ENCODE data around the gene HGFAC.
"Not testable (repeated sequence)": the region's sequence is repeated elsewhere in the genome, so short reads cannot be mapped to it uniquely, and the experiment has no call there.

Gene HGFAC

DNA sequence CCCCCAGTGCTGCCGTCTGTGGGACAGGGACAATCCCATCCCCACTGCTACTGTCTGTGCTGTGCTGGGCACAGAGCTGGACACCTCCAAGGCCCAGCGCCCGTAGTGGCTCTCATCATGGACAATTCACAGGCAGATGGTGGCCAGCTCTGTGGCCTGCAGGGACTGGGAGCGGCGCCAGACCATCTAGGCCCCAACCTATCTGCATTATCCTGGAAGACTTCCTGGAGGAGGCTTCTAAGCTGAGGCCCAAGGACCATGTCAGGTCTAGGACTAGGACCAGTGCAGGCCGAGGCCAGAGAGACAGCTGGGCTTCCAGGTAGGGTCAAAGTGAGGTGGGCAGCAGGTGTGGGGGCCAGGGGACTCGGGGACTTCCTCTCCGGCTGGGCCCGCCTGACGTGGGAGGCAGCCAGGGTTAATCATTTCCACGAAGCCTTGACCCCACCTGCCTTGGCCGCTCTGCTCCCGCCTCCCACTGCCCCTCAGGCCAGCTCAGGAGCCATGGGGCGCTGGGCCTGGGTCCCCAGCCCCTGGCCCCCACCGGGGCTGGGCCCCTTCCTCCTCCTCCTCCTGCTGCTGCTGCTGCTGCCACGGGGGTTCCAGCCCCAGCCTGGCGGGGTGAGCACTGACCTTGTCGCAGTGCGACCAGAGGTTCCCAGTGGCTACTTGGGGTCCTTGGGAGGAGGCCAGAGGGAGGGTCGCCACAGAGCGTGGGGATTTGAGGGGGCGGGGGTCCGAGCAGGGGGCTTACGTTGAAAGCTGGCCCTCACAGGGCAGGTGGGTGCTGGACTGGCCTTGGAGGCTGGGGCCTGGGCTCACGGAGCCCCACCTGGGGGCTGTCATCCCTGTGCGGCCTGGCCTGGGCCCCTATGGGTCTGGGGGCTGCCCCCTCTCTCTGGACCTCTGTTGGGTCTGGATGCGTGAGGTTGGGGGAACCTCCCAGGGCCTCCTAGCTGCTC, at the start of gene HGFAC:
HGFAC (plus strand) TSS at position 468 of the 959 bp plus-strand sequence; CDS start at position 502, 34 bp downstream.
- DNase-seq, result no peak

DNA sequence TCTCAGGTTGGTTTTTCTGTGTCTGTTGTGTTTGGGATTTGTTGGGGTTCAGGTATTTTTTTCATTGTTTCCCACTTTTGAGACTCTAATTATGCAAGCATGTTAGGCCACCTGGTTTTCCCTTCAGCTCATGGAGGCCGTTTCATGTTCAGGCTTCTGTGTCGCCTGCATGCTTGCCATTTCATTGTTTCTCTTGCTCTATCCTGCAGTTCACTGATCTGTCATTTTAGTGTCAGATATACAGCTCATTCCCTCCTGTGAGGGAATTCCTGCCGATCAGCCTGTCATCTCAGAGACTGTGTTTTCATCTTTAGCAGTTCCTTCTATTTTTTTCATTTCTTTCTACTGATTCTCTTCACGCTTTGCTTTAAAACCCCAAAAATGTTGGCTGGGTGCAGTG, 49.4 kb upstream of the HGFAC start:
- no peak for DNase-seq

DNA sequence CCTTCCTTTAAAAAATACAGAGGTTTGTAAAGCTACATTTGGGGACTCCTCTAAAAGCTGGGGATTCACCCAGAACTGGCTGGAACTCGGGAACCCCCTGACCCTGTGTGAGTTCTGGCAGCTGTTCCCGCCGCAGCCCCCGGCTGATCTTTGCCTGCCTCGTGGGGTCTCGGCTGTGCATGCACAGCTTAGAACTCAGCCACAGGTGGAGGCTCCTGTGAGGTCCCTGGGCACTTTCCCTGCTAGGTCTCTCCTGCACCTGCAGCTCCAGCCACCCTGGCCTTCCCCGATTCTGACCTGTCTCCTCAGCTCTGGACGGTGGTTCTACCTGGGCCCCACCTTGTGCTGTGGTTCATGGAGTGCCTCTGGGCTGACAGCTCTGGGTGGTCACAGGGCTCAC, 48.6 kb upstream of the HGFAC start:
- no peak for DNase-seq

DNA sequence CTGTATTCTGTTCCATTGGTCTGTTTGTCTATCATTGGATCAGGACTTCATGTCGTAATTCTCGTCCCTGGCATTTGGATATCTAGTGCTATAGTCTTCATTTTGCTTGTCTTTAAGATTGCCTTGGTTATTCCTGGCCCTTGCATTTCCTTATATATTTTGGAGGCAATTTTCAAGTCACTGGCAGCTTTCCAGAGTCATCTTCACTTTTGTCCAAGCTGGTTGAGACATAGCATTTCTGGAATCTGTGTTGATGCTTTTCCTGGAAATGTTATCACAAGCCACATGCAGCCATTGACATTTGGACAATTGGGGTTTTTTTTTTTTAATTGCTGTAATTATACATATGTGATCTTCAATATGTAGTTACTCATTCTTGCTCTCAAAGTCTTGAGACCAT, 45.2 kb upstream of the HGFAC start:
- no peak for DNase-seq

DNA sequence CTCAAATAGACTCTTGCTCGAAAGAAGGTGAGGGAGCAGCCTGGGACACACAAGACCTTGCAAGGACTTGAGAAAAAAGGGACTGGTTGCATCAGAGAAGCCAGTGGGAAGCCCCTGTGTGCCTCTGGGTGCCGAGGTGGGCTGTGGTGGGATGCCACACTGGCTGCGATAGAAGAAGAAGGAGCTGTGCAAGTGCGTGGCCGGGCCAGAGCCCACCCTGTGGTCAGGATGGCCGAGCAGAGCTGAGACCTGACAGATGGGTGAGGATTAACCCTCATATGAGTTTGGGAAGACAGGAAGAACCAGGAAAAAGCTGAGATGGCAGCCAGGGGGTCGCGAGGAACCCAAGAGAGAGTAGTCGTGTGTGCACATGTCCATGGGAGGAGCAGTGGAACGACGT, 44.6 kb upstream of the HGFAC start:
- DNase-seq, result no peak

DNA sequence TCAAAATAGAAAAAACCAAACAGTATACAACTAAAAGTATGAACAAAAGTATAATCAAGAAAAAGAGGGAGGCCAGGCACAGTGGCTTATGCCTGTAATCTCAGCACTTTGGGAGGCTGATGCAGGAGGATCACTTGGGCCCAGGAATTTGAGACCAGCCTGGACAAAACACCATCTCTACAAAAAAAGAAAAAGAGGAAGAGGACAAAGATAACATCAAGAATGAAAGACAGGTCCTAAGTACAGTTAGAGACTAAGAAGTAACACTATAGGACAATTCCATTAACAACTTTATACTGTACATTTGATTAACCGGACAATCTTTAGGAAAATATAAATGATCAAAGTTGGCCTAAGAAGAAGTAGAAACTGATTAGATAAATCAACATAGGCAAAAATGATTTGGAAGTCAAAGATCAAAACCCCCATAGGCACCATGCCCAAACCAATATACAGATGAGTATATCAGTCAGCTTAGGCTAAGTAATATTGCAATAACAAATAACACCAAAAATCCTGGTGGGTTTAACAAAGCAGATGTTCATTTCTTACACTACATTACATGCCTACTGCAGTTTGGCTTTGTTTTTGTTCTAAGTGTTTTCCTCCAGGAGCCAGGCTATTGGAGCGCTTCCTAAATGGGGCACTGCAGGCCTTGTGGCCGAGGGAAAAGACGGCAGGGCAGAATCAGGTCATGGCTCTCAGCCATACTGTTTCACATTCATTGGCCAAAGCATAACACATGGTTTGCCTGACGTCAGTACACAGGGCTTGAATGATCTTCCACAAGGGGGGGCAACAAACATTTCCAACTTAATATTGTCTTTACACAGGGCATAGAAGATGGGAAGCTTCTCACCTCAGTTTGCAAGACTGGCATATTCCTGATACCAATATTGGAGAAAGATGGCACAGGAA, 42.2 kb upstream of the HGFAC start:
- DNase-seq, result no peak

DNA sequence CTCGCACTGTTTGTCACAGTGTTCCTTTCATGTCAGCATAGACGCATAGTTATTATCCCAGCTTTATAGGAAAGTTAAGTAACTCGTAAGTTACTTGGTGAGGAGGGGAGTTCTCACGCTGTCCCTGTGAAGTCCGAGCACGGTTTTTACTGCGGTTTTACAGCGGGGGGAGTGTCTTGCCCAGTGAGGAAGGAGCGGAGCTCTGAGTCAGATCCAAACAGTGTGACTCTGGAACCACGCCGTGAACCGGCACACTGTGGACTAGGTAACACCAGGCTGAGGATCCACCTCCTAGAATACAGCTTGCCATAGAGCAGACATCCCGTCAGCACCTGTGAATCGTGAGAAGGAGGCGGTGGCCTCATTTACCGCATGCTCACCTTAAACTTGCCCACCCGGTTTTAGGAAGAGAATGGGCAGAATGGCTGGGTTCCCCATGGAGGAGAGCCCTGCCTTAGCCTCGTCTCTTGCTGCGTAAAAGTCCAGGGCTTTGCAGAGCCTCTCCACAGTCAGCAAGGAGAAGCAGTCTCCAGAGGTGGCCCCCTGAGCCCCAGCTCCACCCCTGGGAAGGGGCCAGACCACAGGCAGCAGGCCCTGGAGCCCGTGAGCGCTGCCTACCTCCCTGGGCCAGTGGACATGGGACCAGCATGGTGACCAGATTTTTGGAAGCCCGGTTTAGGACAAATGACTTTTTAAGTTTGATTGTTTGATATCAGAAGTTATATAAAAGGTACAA, 40.2 kb upstream of the HGFAC start:
- DNase-seq, result no peak

DNA sequence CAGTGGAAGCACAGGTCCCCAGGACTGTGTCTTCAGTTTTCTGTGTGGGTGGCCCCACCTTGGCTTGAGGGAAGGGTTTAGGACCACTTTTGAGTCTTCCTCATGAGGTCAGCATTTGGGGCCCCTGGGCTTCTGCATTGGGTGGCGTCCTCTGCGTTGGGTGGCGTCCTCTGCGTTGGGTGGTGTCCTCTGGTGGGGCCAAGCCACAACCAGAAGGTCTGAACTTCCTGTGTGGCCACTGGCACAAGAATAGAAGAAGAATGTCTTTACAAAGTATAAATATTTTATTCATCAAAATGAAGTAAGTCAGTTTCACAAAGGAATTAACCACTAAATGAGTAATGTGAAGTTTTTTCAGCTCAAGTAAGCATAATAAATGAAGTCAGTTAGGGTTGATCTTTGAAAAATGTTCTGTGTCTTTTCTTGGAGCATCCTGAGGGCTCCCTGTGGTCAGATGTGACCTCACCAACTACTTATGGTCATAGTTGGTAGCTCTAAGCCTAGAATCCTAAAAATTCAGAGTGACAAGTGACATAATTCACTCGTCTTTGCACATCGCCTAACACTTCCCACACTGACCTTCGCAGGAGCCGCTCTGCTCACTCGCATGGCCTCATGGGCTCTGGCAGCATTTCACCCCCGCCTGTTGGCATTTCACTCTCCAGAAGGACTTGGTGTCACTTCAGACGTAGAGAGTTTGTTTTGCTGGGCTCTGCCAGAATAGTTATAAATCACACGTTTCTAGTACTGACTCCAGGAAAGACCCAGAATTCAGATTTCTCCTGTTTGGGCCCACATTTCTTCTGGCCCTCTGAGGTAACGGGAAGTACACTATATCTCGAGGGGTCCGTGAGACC, 39.0 kb upstream of the HGFAC start:
- no peak for DNase-seq

DNA sequence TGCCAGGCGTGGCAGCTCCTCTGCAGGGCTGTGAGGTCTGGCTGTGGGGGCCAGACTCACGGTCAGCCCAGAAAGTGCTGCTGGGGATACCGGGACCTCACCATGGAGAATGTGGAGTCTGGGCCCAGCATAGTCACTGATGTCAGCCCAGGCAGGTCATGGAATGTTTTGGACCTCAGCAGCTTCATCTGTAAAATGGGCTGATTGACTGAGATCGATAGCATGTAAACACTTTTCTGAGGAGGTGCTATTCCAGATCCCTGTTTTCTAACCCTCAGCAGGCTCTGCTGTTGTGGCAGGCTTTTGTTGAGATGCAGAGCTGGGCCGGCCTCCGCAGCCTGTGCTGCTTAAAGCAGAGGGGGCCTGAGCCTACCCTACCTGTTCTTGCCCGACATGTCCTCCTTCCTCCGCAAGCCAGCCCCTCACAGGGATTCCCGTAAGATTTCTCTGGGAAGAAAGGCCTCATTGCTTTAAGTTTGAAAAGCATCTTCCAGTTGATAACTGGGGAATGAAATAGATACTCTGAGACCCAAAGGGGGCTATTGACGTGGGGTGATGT, 38.3 kb upstream of the HGFAC start:
- no peak for DNase-seq

DNA sequence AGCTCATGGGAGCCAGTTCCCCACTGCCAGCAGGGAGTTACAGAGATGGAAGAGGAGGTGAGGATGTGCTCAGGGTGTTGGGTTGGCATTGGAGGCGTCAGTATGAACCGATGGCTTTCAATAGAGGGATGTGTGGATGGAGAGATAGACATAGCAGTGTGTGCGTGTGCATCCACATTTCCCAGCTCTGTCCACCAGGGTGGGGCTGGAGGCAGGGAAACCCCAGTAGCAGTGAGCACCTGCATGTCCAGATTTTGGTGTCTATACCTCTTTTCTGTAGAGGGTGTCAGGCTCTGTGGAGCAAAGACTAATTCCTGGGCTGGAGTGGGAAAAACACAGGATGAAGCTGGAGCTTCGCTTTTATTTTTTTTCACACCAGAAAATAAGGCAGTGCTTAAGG, 37.2 kb upstream of the HGFAC start:
- no peak for DNase-seq

DNA sequence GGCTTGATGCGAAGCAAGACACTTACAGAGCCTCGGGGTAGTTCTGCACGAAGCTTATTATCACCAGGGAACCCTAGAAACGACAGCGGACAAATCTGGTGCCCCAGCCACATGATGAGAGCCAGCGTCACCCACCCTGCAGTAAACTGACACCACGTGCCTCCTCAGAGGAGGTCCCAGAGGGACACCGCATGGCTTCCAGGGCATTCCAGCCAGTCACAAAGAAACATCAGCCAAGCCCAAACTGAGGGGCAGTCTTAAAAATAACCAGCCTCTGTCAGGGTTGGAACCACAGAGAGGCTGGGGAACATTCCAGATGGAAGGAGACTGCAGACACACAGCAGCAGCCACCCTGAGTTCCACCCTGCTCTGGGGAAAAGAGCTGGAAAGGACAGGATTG, 36.6 kb upstream of the HGFAC start:
- DNase-seq, result no peak

DNA sequence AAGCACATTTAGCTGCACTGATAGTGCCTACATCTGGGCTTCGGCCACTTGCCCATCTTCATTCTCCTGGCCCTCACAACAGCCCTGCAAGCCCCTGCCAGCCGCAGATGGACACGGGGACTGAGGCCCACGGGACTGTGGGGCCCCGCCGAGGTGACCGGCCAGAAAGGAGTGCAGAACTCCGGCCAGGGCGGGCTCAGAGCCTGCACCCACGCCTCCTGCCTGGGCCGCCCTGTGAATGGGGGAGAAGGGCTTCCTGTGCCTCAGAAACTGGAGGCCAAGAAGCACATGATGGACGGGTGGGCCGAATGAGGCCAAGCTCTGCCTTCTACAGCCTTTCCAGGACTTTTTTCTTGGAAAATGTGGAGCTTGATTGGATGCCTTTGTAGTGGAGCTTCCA, 35.7 kb upstream of the HGFAC start:
- no peak for DNase-seq

DNA sequence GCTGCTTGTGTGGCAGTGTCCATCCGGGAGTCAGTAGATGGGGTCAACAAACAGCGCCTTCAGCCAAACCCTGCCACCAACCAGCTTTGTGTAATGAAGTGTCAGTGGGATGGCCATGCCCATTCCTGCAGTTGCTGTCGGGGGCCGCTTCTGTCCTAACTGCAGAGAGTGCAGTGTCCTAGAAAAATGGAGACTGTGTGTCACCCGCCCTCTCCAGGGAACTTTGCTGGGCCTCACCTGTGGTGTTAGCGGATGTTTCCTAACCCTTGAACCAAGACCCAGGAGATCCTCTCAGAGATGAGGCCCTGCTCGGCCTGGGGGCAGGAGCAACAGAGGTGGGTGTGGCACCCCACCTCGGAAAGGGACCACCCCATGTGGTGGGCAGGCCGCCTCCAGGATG, 35.3 kb upstream of the HGFAC start:
- no peak for DNase-seq

DNA sequence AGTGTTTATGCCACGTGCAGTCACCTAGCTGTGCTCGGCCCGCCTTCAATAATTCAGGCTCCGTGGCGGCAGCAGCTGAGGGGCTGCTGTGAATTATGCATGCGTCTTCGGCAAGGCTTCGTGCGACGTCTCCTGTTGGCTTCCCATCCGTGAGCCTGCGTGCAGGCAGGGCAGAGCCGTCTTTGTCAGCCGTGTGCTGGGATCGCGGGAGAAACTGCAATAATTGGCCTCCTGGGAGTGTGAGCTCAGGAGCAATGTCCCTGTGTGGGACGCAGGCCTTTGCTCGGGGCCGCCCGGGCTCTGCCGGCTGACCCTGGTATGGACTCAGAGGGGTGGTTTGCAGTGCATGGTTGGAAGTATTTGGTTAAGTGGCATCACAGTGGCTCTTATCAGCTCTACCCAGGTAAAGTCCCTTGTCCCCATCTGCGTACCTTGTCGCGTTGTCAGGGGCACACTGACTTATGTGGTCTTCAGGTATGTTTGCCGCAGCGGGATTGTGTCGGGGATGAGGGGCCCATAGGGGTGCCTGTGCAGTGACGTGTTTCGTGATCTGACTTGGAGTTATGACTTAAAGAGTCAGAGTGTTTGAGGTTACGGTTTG, 34.5 kb upstream of the HGFAC start:
- DNase-seq, result no peak

DNA sequence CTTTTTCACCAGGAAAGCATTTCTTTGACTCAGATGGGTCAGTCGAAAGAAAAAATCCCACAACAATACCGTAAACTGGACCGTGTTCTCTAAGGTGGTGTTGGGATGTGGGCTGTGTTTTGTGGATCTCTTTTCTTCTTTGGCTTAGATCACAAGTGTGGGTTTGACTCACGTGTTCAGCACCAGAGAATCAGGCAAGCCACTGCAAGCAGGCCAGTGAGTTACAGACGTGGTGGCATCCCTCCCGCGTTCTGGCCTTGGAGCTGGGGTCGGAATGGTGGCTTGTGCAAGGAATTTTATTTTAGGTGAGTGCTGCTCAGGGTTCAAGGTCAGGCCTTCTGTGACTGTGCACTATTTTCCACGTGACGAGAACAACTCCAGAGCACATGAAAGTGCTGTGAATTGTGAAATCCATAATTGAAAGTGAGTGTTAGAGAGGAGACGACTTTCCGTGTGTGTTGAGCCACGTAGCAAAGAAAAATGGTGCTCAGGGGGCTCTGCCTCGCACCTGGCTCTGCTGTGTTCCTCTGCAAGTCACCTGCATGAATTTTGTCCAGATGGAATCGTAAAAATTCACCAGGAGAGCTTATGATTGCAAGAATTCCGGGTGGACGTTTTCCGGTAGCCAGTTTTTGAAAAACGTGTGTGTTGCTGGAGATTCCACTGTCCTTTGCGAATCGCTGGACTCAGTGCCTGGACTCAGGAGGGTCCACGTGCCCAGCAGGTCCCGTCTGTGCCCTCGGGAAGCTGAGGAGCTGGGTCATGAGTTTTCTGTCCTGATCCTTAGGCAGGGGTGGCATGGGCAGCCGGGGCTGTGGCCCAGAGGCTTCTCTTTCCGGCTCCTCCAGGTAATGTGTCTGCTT, 33.6 kb upstream of the HGFAC start:
- no peak for DNase-seq

DNA sequence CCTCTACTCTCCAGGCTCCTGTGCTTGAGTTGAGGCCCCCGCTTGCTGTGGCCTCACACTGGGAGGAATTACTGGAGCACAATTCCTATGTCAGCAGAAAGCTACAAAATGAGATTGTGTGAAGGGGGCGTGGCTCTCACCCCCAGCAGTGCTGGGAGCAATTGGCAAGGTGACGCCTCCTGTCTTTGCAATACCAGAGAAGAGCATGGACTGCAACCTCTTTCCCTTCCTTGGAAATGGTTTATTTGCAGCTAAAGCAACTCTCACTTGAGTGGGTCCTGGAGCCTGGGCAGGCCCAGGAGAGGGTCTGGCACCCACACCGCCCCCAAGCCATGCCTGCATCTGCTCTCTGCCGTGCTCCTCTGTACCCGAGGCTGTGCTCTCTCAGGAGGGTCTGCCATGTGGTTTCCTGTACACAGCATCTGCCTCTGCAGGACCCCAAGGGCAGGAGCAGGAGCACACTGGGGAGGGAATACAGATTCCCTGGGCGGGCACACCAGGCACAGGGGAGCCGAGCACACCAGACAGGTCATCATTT, 32.9 kb upstream of the HGFAC start:
- DNase-seq, result no peak

DNA sequence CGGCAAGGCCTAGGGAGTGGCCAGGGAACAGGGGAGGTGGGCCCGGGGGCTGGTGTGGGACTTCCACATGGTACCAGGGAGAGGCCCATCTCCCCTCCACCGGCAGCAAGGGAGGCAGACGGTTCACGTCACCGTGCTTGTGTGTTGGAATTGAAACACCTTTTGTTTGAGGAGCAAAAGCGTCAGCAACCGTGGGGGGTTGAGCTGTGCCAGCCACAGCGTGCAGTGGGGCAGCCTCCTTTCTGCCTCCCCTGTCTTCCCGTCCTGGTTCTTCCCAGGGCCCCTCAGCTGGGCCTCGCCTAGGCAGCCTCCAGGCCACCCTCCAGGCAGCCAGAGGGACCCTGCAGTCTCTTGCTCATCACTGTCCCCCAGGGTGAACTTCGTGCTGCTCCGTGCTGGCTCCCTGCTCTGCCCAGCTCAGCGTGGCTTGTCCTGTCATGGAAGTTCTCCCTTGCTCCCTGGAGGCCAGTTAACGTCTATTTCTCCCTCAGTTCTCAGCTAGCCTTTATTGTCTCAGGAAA, 32.1 kb upstream of the HGFAC start:
- no peak for DNase-seq

DNA sequence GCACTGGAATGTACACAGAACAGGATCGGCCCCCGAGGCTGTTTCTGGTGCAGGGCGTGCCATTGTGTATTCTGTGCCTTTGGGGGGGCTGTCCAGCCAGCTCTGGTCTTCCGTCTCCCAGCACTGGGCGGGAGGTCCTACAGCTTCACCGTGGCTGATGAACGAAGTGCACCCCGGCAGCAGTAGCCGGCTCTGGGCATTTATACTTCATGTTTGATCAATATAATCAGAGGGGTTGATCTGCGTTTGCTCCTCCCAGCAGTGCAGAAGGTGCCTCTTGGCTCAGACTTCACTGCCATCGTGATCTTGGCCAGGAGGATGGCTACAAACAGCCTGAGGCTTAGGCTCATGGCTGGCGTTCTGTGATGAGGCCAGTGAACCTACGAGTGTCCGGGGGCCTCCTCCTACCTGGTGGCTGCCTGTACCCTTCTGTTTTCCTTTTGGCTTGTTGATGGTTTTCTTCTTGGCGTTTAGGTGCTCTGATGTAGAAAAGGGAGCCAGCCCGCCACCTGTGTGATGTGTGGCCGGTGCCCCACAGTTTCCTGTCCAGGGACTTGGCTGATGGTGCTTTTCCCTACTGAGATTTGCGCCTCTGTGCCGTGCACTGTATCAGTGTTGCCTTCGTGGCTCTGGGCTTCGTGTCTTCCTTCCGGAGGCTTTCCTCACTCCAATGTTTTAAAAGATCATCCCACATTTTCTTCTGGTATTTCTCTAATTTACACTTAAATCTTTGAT, 31.2 kb upstream of the HGFAC start:
- no peak for DNase-seq

DNA sequence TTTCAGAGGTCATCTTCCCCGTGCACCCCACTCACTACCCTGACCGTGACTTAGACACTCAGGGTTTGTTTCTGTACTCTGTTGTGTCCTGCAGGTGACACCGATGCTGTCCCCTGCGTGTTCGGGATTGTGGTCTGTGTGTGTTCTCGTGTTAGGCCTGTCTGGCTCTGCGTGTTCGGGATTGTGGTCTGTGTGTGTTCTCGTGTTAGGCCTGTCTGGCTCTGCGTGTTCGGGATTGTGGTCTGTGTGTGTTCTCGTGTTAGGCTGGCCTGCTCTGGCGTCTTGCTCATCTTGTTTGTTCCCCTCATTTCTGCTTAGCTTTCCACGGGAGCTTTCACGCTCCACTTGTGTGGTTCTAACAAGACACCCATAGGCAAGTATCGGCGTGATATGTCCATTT, 30.6 kb upstream of the HGFAC start:
- DNase-seq, result not testable (repeated sequence)
